K562 (cell line): Measurements from ENCODE around the gene HADHB. TPM values are rescaled to one million over a fixed set of nuclear protein-coding genes. Genes with fewer than 3 reads are reported as not detected.

Experiments
- ATF1 ChIP-seq, 2 experiments: fragments of 450-650 bp in 1 of 2; IDR thresholded peaks; 2 replicates each; pipeline ENCODE4 v1.6.1; 2016; ENCODE audit warnings: missing compliant biosample characterization in 1 of 2, missing genetic modification characterization in 1 of 2
- CBX3 ChIP-seq, 2 experiments: IDR thresholded peaks; 1 replicate in 1 of 2; 2 replicates in 1 of 2; pipeline ENCODE4 v1.6.1; 2012; ENCODE audit warnings: inconsistent platforms in 2 of 2, low read length in 2 of 2, borderline replicate concordance in 1 of 2, control low read depth in 1 of 2
- MEIS2 ChIP-seq: fragments of 450-650 bp; IDR thresholded peaks from 2 replicates; pipeline ENCODE4 v1.6.1; 2014; ENCODE audit warnings: mild to moderate bottlenecking; ENCODE audit not compliant: partially characterized antibody
- NRF1 ChIP-seq, 2 experiments: fragments of 450-650 bp; IDR thresholded peaks in 1 of 2; conservative IDR thresholded peaks in 1 of 2; 2 replicates each; pipeline ENCODE4 v1.6.1; 2014; ENCODE audit warnings: mild to moderate bottlenecking in 2 of 2
- SNRNP70 ChIP-seq: fragments of 200-400 bp; formaldehyde crosslinking; optimal IDR thresholded peaks from 2 replicates; pipeline ENCODE3; 2017; ENCODE audit warnings: low read depth, low read length
- STAG1 ChIP-seq: sonication (generic); formaldehyde crosslinking; IDR thresholded peaks from 2 replicates; pipeline ENCODE4 v1.5.0; 2020; ENCODE audit warnings: missing genetic modification reagents, borderline replicate concordance
- TCF3 ChIP-seq: sonication (generic); formaldehyde crosslinking; IDR thresholded peaks from 2 replicates; pipeline ENCODE4 v1.4.0; 2020; ENCODE audit warnings: mild to moderate bottlenecking, missing genetic modification reagents
- polyA plus RNA-seq, 8 experiments: library from polyadenylated mRNA; depleted of rRNA in 4 of 8; stranded (reverse) in 5 of 8; unstranded in 3 of 8; fragments of >200 nt; fragmentation: Nextera tagmentation in 2 of 8; fragmentation: Illumina TruSeq in 1 of 8; extraction: Ambion mirVana in 2 of 8; extraction: Trizol in 1 of 8; gene quantifications; 2 replicates each; pipeline versions ENCODE4 v1.2.1 to v1.2.3, GENCODE V29; 2011 to 2014; ENCODE audit warnings: inconsistent platforms in 1 of 8, missing spikeins in 1 of 8
- total RNA-seq, 7 experiments: library from RNA; depleted of rRNA in 6 of 7; stranded (reverse); fragments of >200 nt in 6 of 7; fragmentation: Illumina TruSeq in 2 of 7; extraction: Trizol in 2 of 7; gene quantifications; 2 replicates each; pipeline versions ENCODE4 v1.2.1 to v1.2.3, GENCODE V29; 2011 to 2021; ENCODE audit warnings: low replicate concordance in 1 of 7
- TF ChIP-seq, protein P1 (sequence below), 2 experiments: fragments of 450-650 bp; formaldehyde crosslinking in 1 of 2; IDR thresholded peaks; 2 replicates each; pipeline versions ENCODE4 v1.4.0 to v1.6.1; 2014 to 2020; ENCODE audit warnings: mild to moderate bottlenecking in 2 of 2, borderline replicate concordance in 1 of 2, low read depth in 1 of 2
- TF ChIP-seq, protein P2 (sequence below), 3 experiments: IDR thresholded peaks in 2 of 3; conservative IDR thresholded peaks in 1 of 3; 2 replicates each; pipeline ENCODE4 v1.5.1; 2011 to 2012; ENCODE audit warnings: low read length in 3 of 3, mild to moderate bottlenecking in 3 of 3, control low read depth in 2 of 3, improper control_type of control experiment in 1 of 3, inconsistent platforms in 1 of 3, low read depth in 1 of 3, mixed read lengths in 1 of 3, moderate library complexity in 1 of 3; ENCODE audit not compliant: insufficient read depth in 2 of 3

Gene HADHB
- total and polyA plus RNA-seq, 9 of the 15 experiments (the other 6 are each of a cell fraction or from before 2014, with no cell fraction given), result 67.3 to 199 (median 100) TPM

DNA sequence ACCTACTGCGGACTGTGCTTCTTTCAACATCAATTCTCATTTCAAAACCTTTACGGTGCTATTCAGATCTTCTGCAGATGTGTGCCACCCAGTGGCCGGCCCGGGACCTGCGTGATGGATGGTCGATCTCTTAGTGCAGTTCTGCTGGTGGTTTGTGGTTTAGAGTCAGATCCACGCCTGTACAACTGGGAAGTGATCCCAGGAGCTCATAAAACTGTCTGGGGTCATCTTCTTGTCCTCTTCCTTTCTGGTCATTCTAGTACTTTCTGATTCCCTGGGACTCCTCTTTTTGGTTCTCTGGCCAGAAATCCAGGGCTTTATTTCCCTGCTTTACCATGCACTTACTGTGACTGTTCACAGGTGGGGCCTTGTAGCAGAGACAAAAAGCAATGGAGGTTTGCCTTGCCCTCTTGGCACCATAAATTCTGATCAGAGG, 85.4 kb downstream of the HADHB start (continued):
- TF ChIP-seq, protein P1, sequence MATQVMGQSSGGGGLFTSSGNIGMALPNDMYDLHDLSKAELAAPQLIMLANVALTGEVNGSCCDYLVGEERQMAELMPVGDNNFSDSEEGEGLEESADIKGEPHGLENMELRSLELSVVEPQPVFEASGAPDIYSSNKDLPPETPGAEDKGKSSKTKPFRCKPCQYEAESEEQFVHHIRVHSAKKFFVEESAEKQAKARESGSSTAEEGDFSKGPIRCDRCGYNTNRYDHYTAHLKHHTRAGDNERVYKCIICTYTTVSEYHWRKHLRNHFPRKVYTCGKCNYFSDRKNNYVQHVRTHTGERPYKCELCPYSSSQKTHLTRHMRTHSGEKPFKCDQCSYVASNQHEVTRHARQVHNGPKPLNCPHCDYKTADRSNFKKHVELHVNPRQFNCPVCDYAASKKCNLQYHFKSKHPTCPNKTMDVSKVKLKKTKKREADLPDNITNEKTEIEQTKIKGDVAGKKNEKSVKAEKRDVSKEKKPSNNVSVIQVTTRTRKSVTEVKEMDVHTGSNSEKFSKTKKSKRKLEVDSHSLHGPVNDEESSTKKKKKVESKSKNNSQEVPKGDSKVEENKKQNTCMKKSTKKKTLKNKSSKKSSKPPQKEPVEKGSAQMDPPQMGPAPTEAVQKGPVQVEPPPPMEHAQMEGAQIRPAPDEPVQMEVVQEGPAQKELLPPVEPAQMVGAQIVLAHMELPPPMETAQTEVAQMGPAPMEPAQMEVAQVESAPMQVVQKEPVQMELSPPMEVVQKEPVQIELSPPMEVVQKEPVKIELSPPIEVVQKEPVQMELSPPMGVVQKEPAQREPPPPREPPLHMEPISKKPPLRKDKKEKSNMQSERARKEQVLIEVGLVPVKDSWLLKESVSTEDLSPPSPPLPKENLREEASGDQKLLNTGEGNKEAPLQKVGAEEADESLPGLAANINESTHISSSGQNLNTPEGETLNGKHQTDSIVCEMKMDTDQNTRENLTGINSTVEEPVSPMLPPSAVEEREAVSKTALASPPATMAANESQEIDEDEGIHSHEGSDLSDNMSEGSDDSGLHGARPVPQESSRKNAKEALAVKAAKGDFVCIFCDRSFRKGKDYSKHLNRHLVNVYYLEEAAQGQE (IDR thresholded peaks at IDR 0.05; ENCODE audit: borderline replicate concordance), result peak; percentile 84
- TF ChIP-seq, protein P1 (CRISPR knock-in tag; IDR thresholded peaks at IDR 0.05; ENCODE audit: low read depth), result no peak
- peak in 1 of 2 experiments; percentile 31; a peak in 1 of 4 replicates for TF ChIP-seq NRF1 (conservative IDR thresholded peaks at IDR 0.05 in 1 of 2, IDR thresholded peaks at IDR 0.05 in 1 of 2)
- 0 out of 3 replicates have a peak, but pooled peaks of 1 of the 2 experiments have one; percentile 27 for TF ChIP-seq CBX3 (IDR thresholded peaks at IDR 0.05; ENCODE audit: borderline replicate concordance in 1 of 2, low read length in 2 of 2)
- no peak for TF ChIP-seq ATF1 (CRISPR knock-in tag; IDR thresholded peaks at IDR 0.05)
- peak; percentile 9; the same call in 1 of the 2 replicates for TF ChIP-seq ATF1 (tag; IDR thresholded peaks at IDR 0.05)
- no peak for TF ChIP-seq SNRNP70
- TF ChIP-seq, protein P2, sequence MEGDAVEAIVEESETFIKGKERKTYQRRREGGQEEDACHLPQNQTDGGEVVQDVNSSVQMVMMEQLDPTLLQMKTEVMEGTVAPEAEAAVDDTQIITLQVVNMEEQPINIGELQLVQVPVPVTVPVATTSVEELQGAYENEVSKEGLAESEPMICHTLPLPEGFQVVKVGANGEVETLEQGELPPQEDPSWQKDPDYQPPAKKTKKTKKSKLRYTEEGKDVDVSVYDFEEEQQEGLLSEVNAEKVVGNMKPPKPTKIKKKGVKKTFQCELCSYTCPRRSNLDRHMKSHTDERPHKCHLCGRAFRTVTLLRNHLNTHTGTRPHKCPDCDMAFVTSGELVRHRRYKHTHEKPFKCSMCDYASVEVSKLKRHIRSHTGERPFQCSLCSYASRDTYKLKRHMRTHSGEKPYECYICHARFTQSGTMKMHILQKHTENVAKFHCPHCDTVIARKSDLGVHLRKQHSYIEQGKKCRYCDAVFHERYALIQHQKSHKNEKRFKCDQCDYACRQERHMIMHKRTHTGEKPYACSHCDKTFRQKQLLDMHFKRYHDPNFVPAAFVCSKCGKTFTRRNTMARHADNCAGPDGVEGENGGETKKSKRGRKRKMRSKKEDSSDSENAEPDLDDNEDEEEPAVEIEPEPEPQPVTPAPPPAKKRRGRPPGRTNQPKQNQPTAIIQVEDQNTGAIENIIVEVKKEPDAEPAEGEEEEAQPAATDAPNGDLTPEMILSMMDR (IDR thresholded peaks at IDR 0.05 in 2 of 3, conservative IDR thresholded peaks at IDR 0.05 in 1 of 3; ENCODE audit: insufficient read depth in 2 of 3, low read depth in 1 of 3, low read length in 3 of 3), result peak; percentile 80 to 95 (median 93)
- peak; percentile 19; the same call in 1 of the 2 replicates for TF ChIP-seq TCF3 (CRISPR knock-in tag)
- peak; percentile 36 for TF ChIP-seq MEIS2
- TF ChIP-seq STAG1 (CRISPR knock-in tag), result peak; percentile 10; the same call in 1 of the 2 replicates
